ENCODE data around the gene FLT1. TPM values are rescaled to one million over a fixed set of nuclear protein-coding genes. Genes with fewer than 3 reads are reported as not detected.

FLT1 gene
- total RNA-seq, 4 donors from 2014 or later: 12.5 to 46.2 (median 31.3) TPM

DNA sequence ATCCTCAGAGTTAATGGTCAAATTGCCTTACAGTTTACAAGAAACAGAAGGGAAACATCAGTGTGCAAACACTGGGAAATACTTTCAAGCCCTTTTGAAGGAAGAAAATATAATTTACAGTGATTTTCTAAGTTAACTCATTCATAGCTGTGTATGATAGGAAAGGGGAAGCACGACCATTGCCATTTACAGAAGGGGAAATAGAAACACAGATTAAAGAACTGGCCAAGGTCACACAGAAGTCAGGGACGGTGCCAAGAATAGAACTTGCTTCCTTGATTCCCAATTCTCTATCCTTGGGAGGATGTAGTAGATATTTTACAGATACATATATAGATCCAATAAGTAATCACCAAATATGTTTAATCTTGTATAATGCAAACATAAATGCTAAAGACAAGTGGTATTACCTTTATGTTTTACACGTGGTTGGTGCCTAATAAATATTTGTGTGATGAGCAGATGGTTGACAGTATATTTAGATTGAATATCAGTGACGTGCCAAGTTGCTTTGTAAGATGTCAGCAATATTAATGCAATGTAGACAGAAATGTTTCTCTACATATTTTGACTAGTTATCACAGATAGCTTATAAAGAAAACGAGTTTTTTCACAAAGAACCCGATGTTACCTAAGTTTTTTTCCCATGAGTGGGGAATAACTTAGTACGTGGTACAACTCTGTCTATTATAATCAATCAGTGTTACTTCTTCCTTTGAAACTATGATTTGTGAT is 73.1 kb downstream of the FLT1 start:
- TF ChIP-seq POLR2AphosphoS5 (IDR thresholded peaks at IDR 0.05): no peak
- TF ChIP-seq EP300 (IDR thresholded peaks at IDR 0.05): no peak
- TF ChIP-seq POLR2A (IDR thresholded peaks at IDR 0.05; ENCODE audit: low read depth): no peak
- TF ChIP-seq, protein P1, sequence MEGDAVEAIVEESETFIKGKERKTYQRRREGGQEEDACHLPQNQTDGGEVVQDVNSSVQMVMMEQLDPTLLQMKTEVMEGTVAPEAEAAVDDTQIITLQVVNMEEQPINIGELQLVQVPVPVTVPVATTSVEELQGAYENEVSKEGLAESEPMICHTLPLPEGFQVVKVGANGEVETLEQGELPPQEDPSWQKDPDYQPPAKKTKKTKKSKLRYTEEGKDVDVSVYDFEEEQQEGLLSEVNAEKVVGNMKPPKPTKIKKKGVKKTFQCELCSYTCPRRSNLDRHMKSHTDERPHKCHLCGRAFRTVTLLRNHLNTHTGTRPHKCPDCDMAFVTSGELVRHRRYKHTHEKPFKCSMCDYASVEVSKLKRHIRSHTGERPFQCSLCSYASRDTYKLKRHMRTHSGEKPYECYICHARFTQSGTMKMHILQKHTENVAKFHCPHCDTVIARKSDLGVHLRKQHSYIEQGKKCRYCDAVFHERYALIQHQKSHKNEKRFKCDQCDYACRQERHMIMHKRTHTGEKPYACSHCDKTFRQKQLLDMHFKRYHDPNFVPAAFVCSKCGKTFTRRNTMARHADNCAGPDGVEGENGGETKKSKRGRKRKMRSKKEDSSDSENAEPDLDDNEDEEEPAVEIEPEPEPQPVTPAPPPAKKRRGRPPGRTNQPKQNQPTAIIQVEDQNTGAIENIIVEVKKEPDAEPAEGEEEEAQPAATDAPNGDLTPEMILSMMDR (IDR thresholded peaks at IDR 0.05): no peak
- Histone ChIP-seq H3K4me3 (no peak overlapping the region), H3K27me3 (no peaks in the 10 kb centered on the region), H3K27ac (replicated peaks in 1 of 4) (no peak overlapping the region), H3K9me3 (no peaks in the 10 kb centered on the region), H3K4me1 (peaks cover 0 to 10% (median 8%) of the 10 kb centered on the region in 4 donors), H3K36me3 (peaks cover 0 to 14% (median 0%) of the 10 kb centered on the region in 4 donors)
- DNase-seq (ENCODE audit: extremely low spot score): no peak
- WGBS: 42% methylated on average over 7 of the region's 7 CpGs
- intact Hi-C loops (cut with DNase I): no loop called here

DNA sequence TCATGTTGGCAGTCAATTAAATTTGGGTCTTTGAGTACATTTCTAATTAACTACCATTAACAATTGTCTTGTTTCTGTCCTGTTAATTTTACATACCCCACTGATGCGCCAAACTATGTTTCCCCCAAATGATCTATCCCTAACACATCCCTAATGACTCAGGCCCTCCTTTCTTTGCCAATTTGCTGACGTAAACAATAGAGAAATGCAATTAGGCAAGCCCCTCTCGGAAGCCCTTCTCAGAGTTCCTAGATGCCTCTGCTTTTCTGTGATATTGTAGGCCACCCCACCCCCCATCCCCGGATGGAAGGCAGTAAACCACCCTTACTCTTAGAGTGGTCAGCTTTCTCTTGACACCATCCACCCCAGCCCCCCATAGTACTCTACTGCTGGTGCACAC is 74.2 kb downstream of the FLT1 start:
- no peak for TF ChIP-seq POLR2AphosphoS5 (IDR thresholded peaks at IDR 0.05)
- TF ChIP-seq, protein P1 (IDR thresholded peaks at IDR 0.05): no peak
- TF ChIP-seq POLR2A (IDR thresholded peaks at IDR 0.05; ENCODE audit: low read depth): no peak
- TF ChIP-seq EP300 (IDR thresholded peaks at IDR 0.05): no peak
- H3K4me1 ChIP-seq: peaks cover 0 to 10% (median 8%) of the 10 kb centered on the region in 4 donors
- H3K27ac ChIP-seq (replicated peaks in 1 of 4): no peak overlapping the region
- H3K27me3 ChIP-seq: no peaks in the 10 kb centered on the region
- intact Hi-C loops (cut with DNase I): no loop called here
- no peak for DNase-seq (ENCODE audit: extremely low spot score)
- H3K4me3 ChIP-seq: no peak overlapping the region
- no peaks in the 10 kb centered on the region for H3K9me3 ChIP-seq
- peaks cover 0 to 4% (median 0%) of the 10 kb centered on the region in 4 donors for H3K36me3 ChIP-seq
- 80% methylated on average over 4 of the region's 4 CpGs for WGBS

DNA sequence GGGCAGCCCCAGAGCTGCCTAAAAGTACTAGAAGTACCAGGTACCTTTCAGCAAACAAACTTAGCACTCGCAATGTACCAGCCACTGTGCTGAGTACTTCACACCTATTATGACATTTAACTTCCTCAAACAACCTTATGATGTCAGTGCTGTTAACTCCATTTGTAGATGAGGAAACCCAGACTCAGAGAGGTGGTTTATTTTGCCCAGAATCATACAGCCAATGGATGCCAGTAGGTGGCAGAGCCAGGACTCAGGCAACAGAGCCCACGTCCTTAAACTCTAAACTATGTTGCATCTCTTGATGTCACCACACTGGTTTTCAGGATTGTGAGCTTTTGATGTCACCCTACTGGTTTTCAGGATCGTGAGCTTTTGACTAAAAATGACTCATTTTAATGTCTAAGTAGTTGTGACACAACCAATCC is 78.9 kb downstream of the FLT1 start:
- intact Hi-C loops (cut with DNase I): no loop called here
- no peak for TF ChIP-seq POLR2A (IDR thresholded peaks at IDR 0.05; ENCODE audit: low read depth)
- TF ChIP-seq POLR2AphosphoS5 (IDR thresholded peaks at IDR 0.05): no peak
- TF ChIP-seq EP300 (IDR thresholded peaks at IDR 0.05): no peak
- TF ChIP-seq, protein P1 (IDR thresholded peaks at IDR 0.05): no peak
- Histone ChIP-seq H3K36me3 (peaks cover 0 to 4% (median 0%) of the 10 kb centered on the region in 4 donors), H3K27ac (replicated peaks in 1 of 4) (no peak overlapping the region), H3K4me1 (peaks cover 2 to 10% (median 7%) of the 10 kb centered on the region in 4 donors), H3K27me3 (no peaks in the 10 kb centered on the region), H3K4me3 (no peak overlapping the region), H3K9me3 (no peaks in the 10 kb centered on the region)
- 80% methylated on average over 2 of the region's 3 CpGs for WGBS
- DNase-seq (ENCODE audit: extremely low spot score): no peak

DNA sequence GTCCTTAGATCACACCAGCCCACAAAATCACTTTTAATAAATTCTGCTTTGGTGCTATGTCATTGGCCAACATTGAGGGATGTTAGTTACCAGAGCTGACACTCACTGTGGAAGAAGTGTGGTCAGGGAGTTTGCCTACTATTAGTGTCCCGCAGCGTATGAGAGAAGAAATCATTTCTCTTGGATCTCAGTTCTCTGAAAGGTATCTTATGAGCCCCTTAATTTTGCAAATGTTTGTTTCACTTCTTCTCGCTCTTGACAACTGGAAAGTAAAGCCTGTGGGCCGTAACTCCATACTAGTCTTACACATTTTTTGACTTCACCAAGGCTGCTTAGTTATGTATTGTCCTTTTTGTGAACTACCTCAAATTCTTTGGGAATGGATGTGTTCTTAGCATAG is 80.9 kb downstream of the FLT1 start:
- DNase-seq (ENCODE audit: extremely low spot score): no peak
- WGBS: 94% methylated on average over 4 of the region's 4 CpGs
- Histone ChIP-seq H3K9me3 (no peaks in the 10 kb centered on the region), H3K27ac (replicated peaks in 1 of 4) (no peak overlapping the region), H3K27me3 (no peaks in the 10 kb centered on the region), H3K36me3 (peaks cover 0 to 3% (median 0%) of the 10 kb centered on the region in 4 donors), H3K4me3 (no peak overlapping the region), H3K4me1 (peaks cover 2 to 17% (median 9%) of the 10 kb centered on the region in 4 donors)
- intact Hi-C loops (cut with DNase I): no loop called here
- TF ChIP-seq EP300 (IDR thresholded peaks at IDR 0.05) (no peak), POLR2A (IDR thresholded peaks at IDR 0.05; ENCODE audit: low read depth) (no peak), POLR2AphosphoS5 (IDR thresholded peaks at IDR 0.05) (no peak)
- TF ChIP-seq, protein P1 (IDR thresholded peaks at IDR 0.05): no peak

Data from esophagus muscularis mucosa (tissue), 4 donors.